Glomerular visceral epithelial cell (primary cell): Measurements from ENCODE around the gene FARS2.
A peak's percentile ranks its signal among the peaks of the same experiment; 100 is the strongest.

Experiments used
- DNase-seq: peaks from one replicate; pipeline ENCODE4 v3.0.0-alpha.2; 2016; ENCODE audit errors: extremely low spot score

The FARS2 gene

DNA sequence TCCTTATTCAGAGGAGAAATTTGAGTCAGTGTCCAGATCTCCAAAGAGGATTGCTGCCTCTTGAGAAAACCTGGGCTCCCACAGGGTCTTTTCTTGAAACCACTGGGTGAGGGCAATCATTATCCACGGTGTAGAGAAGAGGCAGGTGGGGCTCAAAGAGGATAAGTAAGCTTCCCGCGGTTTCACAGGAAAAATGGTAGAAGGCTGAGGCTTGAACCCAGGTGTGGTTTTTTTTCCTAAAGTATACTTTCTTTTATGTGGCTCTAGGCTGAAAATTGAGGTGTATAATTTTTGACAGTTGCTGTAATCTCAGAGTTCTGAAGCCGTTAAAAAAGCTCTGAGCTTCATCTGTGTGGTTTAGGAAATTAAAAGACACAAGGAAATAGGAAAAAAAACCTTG lies 164.5 kb downstream of the FARS2 start:
- no peak for DNase-seq

DNA sequence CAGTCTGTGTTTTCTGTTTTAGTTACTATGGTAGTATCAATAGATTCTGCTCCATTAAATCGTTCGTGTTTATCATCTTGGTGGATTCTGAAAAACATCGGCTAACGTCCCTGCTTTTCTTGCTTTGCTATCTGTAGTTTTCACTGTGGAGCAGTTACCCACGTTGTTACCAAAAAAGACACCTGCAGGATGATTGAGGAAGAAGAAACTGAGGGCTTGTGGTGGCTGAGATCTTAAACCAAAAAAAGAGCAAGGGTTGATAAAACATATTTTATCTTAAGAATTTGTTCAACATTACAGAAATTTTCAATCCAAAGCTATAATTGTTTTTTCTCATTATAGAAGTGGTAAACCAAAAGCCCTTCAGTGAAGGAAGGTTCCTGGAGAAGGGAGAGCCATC lies 166.3 kb downstream of the FARS2 start:
- DNase-seq: no peak

DNA sequence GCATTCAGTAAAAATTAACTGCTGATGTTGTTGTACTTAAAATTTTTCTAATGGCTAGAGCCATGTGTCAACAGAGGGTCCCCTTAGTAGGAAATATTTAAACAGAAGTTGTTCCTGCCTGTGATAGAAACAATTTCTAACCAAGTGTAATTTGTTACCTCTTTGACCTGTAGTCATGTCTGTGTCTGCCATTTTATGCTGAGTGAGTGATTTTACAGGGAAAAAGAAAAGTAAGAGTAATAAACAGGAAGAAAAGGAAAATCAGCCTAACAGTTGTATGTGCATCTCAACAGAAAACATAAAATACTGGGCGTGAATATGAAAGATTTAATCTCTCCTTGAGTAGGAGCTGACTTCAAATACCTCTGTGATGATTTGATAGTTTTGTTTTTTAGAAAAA lies 172.0 kb downstream of the FARS2 start:
- no peak for DNase-seq

DNA sequence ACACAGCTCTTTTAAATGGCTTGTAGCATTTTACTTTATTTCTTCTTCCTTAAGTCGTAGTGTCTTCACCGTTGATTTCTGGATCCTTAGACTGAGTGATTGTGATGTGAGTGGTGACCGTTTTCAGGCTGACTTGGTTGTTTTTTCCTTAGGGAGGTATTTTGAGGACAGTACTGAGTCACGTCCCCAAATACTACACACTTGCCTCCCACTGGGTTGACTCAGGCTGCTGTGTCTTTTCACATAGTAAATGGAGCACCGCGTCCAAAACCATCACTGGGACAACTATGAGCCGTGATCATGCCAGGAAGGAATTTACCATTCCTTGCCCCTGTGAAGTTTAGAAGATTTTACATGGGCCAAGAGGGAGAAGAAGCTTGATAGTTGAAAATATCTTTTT lies 174.1 kb downstream of the FARS2 start:
- DNase-seq: peak; percentile 47

DNA sequence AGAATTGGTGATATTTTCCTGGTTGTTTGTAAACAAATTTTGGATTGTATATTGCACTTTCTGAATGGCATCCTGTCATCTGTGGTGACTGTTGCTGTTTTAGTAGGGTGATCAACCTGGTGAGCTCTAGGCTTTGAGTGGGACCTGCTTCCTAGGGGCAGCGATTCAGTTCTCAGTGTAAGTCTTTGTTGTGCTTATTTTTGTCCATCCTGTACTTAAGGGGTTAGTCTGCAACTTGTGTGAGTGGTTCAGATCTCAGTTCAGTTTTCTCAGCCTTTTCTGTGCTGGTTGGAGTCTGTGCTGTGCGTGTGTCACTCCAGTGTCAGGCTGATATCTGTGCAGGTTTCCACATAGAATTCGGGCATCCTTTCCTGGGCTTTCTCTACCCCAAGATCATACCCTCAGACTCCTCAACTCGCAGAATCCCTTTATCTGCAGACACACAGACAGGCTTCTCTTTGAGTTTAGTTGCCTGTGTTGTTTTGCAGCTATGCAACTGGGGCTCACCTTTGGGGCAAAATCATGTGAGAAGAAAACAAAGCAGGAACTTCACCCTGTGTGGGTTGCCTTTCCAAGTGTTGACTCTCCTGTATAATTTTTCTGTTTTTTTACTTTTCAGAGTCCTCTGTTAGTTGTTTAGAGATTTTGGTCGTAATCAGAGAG lies 177.7 kb downstream of the FARS2 start:
- DNase-seq: no peak

DNA sequence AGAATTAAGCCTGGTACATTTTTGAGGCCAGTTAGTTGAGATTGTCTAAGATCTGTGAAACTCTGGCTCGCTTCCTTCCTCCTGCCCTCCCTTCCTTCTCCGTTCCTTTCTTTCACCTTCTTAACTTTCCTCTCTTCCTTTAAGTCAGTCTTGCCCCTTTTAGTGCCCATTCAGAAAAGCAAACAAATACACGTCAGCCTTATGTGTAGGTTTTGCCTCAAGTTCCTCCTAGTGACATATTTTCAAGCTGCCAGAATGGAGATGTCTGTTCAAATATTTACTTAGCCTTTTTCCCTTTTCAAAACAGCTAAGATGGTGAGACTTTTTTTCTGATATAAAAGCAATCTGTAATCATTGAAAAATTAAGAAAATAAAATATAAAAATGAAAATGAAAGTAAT lies 178.4 kb downstream of the FARS2 start:
- DNase-seq: no peak

DNA sequence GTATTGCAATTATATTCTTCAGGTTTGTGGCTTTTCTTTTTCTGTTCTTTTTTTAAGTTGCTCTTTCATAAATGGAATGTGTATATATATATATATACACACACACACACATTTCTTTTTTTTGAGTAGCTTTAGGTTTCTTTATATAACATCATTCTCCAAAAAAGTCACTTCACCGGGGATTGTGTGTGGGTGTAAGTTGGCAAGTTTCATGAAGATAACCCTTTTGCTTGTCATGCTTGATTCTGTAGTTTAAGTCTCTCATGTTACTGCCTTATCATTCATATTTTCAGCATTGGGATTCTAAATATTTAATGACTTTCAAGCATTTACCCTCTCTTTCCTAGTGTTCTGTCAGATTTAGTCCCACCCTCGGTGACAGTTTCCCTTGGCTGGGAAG lies 181.0 kb downstream of the FARS2 start:
- DNase-seq: no peak

DNA sequence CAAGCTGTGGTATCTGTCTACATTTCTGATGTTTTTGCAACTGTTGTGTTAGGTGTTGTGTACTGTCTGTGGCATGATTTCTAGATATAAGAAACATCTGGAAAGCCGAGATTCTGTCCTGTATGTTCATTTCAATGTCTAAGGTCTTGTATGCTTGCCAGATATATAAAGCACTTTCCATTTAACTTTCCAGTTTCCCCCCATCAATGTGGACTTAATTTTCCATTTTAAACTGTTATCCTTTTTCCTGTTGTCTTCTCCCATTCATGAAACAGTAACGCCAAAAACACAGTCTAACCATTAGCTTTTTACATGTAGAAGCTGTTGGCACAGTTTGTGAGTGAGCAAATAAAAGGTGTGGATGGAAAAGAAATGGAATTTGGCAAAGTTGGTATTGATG lies 181.6 kb downstream of the FARS2 start:
- no peak for DNase-seq

DNA sequence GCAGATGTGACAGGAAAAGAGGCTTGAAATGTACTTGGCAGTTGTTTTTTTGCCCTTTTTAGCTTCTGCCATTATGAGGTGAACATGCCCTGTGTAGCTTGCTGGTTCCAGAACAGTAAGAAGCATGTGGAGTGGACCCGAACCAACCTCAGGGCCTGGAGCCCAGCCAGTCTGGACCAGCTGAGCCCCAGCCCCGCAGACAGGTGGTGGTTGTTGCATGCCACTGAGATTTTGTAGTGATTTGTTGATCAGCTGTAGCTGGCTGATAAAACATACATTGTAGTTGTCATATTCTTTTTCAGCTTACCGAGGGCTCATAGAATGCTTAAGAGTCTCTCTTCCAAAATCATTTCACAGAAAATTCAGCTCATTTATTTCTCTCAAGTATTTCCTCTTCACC lies 182.2 kb downstream of the FARS2 start:
- DNase-seq: no peak

DNA sequence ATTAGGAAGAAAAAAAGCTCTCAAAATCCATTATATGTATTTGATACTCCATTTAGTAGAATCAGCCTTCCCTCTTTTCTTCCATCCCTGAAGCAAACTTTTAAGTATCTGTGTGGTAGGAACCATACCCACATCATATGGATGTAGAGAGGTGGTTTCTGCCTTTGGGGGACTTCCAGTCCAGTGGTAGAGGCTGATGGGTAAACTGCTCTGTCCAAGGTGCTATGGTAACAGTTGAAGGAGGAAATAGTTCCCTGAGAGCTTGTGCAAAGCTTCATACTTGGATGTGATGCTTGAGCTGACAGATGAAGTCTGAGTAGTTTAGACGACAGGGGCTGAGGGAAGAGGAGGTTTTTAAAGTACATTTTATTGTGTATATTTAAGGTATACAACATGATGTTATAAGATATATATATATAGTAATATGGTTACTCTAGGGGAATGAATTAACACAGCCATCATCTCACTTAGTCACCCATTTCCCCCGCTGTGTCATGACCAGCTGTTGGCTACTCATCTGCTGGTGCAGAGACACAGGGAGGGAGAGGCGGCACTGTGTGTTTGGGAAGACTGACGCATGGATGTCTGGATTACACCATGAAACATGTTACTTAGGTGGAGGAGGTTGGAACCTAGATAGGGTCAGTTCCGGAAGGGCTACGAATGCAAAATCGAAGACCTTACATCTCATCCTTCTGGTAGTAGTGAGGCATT lies 185.2 kb downstream of the FARS2 start:
- DNase-seq: no peak

DNA sequence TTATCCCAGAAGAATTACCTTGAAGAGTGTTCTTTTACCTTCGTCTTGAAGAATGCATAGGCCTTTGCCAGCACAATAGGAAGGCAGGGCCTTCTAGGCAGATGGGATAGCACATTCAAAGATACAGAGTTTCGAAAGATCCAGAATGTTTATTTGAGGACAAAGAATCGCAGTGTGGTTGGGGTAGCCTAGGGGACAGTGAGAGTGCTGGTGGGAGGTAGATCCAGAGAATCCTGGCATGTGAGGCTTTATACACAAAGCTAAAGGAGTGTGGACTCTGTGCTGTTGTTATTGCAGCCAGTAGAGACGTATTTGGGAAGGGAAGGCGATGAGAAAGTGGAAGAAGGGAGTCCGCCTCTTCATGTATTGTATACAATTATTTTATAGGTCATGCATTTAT lies 186.6 kb downstream of the FARS2 start:
- DNase-seq: no peak

DNA sequence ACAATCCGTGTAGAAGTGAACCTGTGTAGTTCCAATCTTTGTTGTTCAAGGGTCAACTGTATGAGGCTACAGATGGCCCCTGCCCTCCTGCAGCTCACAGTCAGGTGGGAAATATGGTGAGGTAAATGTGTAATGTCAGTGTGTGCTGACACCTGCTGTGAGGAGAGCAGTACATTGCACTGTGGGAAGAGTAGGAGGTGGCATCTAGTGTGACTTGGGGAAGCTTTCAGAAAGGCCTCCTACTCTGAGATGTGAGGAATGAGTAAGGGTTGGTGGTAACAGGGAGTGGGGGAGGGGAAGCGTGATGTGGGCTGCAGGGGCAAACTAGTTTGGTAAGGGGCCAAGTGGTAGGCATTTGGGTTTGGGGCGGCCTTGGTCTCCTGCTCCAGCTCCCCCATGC lies 188.8 kb downstream of the FARS2 start:
- no peak for DNase-seq

DNA sequence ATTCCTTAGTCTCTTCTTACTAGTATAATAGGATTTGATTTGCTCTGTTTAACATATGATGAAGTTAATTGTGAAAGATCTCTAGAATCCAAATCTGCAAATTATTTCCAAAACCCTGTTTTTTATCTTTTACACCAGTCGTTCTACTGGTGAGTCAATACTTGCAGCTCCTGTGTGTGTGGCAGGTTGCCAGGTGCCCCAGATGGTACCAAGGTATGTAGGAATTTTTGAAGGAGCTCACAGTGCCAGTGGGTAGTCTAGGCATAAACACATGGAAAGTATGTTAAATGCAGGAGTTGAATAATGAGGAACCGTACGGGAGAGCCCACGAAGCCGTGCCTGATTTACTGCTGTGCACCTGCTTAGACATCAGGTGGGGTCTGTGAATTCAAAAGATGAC lies 192.2 kb downstream of the FARS2 start:
- DNase-seq: peak; percentile 49

DNA sequence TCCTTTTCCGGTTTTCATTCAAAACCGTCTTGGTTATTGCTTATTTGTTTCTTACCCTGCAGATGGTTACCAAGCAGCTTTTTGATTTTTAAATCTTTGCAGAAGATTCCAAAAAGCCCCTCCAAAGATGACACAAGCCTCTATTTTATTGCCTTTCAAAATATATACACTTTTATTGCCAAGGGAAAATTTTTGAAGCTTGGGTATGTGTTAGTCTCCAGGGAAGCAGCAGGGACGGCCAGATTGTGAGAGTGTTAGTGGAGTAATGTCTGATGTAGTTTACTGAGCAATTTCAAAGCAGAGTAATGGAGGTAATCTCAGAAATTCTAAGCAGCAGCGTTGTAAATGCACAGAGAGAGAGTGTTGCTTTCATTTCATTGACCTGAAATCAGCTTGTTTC lies 193.8 kb downstream of the FARS2 start:
- DNase-seq: no peak

DNA sequence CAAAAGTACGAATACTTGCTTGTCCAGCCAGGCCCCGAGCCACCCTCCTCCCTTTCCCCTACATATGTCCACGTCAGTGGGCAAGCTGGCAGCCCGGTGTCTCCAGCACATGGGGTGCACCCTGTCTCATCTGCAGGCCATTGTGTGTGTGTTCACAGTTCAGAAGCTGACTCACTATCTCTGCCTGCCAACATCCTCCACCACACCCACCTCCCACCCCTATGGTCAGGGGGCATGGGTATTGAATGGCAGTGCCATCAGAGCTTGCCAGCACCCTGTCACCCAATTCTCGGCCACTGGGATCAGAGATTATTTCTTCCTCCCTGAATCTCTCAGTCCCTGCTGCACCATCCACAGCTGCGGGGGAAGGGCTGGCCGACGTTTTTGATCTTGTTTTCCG lies 195.7 kb downstream of the FARS2 start:
- DNase-seq: no peak

DNA sequence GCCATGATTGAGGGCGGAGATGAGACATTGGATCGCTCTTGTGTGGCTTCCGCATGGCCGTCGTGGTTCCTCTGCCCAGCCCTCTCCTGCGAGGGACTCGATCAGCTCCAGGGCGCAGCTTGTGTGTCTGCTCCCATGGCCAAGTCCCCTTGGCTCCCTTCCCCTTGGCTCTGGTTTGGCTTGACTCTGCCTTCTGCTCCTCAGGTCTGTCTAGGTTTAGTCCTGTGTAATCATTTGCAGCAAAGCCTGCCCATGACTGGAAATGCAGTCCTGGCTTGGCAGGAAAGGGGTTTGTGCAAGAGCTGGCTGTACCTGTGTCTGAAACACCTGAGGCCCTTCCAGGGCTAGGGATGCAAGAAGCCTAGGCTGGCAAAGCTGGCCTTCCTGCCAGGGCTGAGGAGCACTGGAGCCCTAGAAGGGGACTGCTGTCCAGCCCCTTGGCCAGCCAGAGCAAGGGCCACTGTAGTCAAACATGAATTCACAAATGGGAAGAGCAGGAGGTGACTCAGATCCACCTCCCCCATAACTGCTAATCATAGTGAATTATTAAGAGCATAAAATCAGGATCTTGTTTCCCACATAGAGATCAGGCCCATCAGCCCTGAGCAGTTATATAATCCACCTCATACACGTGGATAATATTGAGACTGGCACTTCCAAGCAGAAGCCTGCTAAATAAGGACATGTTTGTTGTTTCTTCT lies 196.8 kb downstream of the FARS2 start:
- DNase-seq: peak; percentile 13

DNA sequence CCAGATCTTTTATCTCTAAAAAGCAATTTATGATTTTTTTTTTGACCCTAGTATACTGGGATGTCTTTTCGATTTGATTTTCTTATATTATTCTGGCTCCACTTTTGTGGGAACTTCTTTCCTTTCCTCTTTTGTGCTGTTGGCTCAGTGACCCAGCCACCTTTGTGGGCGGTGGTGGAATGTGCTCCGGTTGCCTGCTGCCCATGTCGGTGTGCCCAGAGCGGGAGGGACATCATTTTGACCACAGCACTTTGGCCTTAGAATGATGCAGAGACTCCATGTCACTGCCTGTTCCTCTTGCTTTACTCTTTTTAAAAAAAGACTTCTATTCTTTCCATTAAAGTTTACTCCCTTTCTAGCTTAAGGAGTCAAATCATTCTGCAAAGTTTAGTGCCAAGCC lies 198.0 kb downstream of the FARS2 start:
- DNase-seq: no peak

DNA sequence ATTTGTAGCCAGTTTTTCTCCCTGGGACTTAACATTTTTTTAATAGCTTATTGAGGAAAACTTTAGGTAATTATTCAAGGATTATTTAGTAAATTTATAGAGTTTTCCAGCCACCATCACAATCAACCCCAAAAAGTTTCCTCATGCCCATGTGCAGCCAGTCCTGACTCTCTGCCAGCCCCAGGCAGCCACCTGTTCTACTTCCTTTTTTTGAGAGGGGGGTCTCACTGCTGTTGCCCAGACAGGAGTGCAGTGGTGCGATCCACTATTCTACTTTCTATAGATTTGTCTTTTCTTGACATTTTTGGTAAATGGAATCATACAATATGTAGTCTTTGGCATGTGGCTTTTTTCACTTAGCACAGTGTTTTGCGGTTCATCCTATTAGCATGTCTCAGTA lies 200.1 kb downstream of the FARS2 start:
- no peak for DNase-seq

DNA sequence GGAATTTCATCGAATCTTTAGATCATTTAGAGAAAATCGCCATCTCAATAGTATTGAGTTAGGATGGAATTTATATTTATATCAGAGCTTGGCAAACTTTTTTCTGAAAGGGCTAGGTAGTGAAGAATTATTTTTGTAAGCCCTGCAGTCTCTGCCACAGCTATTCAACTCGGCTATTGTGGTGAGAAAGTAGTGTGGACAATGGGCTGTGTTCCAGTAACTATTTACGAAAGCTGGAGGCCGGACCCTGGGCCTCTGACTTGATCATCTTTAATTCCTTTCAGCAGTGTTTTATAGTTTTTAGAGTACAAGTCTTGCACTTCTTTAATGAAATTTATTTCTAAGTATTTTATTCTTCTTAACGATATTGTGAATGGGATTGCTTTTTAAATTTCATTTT lies 201.5 kb downstream of the FARS2 start:
- no peak for DNase-seq

DNA sequence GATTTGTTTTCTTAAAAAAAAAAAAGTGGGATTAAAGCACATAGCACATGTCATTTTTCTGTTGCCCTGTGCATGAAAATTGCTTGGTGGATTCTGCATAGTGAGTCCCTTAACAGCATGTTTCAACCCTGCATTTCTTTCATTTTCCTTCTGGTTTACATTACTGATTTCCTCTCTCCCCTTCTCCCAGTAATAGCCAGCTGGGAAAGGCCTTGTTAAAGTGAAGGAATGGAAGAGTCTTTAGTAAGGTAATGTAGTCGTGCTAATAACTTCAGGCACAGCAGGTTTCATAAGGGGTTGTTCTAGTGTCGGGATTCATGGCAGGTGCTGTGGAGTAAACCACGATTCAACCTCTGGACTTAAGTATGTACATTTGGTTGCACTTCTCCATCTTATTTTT lies 202.4 kb downstream of the FARS2 start:
- no peak for DNase-seq

DNA sequence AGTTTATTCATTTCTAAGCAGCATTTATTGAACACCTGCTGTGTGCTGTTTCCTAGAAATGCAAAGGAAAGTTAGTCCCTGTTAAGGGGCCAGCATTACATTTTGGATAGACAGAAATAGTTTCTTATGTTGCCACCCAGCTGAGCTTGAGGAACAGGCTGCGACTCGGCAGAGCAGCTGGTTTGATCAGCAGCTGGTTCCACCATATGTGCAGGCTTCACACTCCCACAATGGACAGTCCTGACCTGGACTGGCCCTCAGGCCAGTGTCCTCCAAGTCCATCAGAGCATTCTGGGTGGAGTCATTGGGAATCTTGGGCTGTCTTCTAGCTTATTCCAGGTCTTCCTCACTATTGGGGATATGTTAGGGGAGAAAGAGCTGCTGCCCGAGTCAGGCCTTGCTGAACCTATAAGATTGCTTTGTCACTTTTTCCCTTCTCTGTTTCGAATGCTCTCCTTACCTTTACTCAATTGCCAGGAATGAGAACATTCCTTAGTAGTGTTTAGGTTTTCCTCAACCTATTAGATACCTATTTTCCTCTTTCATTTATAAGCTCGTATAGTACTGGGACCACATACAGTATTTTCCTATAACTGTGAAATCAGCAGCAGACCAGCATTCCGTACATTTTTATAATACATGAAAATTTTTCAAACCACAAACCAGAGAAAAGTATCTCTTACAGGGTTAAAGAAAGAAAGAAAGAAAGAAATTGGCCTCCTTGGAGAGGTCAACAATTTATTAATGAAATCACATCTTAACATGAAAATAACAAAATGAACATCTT lies 203.0 kb downstream of the FARS2 start:
- DNase-seq: no peak
